Amniotic epithelial cell (primary cell): Measurements from ENCODE around the gene CMTM1.
"Not testable (repeated sequence)": the region's sequence is repeated elsewhere in the genome, so short reads cannot be mapped to it uniquely, and the experiment has no call there.

Experiments
- DNase-seq: peaks from one replicate; pipeline ENCODE4 v3.0.0-alpha.2; 2010; ENCODE audit warnings: low read depth

CMTM1 gene

DNA sequence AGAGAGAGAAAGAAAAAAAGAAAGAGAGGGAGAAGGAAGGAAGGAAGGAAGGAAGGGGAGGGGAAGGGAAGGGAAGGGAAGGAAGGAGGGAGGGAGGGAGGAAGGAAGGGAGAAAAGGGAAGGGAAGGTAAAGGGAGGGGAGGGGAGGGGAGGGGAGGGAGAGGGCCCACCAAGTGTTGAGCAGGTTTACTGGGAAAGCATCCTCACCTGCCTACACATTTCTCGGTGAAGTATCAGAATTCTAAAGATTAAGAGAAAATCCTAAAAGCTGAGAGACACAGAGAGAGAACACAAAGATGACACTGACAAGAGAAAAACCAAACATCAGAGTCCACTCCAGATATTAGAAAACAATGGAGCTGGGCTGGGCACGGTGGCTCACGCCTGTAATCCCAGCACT, 26.0 kb downstream of the CMTM1 start:
- no peak for DNase-seq

- DNase-seq = no peak
These were observed 26.6 kb downstream of the CMTM1 start for GRCh38 chr16:66592814-66593213.

DNA sequence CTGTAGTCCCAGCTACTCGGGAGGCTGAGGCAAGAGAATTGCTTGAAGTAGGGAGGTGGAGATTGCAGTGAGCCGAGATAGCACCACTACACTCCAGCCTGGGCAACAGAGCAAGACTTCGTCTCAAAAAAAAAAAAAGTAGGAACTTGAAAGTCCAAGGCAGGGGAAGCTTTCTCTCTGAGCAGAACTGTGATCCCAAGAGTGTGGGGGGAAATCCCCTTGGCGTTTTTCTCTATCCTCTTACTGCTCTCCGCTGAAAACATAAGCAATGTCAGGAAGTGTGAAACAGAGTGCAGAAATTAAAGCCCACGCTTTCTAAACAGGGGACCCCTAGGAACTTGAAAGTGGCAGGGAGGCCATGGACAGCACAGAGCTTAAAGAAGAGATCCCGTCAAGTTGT, 28.5 kb downstream of the CMTM1 start:
- no peak for DNase-seq

DNA sequence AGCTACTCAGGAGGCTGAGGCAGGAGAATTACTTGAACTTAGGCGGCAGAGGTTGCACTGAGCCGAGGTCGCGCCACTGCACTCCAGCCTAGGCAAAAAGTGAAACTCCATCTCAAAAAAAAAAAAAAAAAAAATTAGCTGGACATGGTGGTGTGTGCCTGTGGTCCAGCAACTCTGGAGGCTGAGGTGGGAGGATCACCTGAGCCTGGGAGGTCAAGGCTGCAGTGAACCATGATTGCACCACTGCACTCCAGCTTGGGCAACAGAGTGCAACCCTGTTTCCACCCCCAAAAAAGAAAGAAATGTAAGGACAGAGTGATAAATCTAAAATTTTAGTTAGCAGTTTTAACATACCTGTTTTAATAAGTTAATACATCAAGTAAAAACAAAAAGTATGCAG, 30.3 kb downstream of the CMTM1 start:
- DNase-seq = not testable (repeated sequence)

- no peak for DNase-seq
These were observed 31.0 kb downstream of the CMTM1 start for GRCh38 chr16:66596986-66597848.

DNA sequence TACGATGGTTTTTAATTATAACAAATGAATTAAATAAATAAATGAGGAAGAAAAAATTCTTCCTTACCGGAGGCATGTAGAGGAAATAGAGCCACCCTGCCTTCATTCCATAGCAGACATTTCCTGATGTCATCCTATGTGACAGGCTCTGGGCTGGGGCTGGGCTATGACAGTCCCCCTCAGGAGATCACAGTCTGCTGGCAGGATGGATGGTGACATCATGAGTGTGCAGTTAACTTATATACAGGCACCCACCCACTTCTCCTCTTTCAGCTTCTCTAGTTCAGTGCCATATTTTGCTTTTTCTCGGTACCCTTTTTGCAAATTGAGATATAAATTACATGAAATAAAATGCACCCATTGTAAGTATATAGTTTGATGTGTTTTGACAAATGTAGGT, 31.9 kb downstream of the CMTM1 start:
- no peak for DNase-seq

DNA sequence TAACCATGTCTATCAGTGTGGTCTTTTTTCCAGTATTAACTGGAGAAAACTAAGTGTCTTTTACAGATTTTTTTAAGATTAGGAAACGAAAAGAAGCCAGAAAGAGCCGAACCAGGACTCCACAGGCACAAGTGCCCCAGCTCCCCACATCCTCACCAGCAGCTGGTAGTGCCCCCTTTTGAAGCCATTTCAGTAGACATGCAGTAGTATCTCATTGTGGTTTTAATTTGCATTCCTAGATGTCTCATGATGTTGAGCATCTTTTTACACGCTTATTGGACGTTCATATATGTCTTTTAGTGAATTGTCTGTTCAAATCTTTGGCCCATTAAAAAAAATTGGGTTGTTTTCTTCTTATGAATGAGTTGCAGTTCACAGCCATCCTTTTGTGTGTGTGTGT, 33.5 kb downstream of the CMTM1 start:
- no peak for DNase-seq

- DNase-seq = no peak
These were observed 34.2 kb downstream of the CMTM1 start for GRCh38 chr16:66600477-66600876.

DNA sequence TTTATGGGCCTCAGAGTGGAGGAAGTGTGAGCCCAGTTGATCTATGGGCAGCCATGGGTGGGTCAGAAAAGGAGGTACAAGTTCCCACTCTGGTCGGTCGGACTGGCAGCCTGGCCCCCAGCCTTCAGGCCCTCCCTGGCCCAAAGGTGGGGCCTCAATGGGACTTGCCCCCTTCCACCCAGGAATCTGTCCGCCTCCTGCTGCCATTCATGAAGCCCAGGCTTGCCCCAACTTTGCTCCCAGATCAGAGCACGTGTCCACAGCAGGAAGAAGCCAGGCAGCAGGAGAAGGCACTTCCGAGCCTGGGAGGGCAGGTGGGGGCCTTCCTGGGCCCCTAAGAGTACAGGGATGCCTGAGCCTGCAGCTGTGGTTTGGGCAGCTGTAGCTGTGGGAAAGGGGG, 35.2 kb downstream of the CMTM1 start:
- DNase-seq = no peak

DNA sequence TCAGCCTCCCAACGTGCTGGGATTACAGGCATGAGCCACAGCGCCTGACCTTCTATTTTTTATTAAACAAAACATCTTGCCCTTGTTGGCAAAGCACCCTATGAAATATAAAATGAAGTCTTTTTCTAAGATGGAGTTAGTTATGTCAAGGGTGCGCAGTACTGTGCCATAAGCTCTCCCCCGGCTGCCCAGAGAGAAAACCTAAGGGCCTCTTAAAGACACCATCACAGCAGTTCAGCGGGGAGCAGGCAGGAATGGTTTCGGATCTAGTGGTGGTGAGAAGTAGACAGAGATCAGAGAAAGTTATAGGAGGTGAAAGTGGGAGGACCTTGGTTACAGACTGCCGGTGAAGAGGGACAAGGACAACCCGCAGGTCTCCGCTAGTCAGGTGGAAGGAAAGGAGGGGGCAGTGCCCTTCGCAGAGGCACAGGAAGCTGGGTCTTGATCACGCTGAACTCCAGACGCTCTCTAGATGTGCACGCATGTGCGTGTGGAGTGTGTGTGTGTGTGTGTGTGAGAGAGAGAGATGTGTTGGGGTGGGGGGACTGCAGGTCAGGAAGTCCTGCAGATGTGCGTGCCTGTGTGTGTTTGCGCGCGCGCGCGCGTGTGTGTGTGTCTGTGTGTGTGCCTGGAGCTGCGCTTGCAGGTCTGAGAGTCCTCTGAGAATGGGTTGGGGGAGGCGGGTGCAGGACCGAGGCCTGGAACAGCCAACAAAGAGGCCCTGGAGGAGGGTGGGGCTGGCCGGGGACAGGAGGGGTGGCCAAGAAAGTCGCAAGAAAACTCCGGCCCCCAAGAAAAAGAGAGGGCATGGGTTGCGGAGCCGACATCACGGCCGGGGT, 37.5 kb downstream of the CMTM1 start:
- peak; percentile 65 for DNase-seq

DNA sequence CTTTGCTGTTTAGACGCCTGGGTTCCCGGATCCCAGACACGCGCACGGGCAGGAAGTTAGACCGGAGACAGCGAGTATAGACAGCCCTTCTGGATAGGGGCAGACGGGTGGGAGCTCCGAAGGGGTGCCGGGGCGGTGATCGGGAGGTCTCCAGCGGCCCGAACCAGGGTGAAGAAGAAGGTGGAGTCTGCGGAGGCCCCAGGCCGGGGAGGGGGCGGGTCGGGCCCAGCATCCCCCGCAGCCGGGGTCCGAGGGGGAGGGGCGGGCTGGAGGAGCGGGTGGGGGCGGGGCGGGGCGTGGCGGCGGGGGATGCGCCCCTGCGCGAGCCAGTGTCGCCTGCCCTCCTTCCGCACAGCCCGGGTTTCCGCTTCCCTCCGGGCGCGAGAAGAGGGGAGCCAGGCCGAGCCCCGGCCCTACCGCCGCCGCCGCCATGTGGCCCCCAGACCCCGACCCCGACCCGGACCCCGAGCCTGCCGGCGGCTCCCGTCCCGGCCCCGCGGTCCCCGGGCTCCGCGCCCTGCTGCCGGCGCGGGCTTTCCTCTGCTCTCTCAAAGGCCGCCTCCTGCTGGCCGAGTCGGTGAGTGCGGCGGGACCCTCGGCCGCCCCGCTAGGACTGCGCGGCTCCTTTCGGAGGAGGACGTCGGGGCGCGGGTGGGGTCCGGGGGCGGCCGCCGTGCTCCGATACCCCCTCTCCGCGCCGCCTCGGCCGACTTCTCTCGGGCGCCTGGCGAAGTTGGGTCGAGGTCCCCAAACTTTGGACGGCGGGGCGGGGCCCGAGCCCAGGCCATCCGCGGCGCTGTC, 38.3 kb downstream of the CMTM1 start, which contains the start of gene CMTM3:
Gene CMTM3, plus strand, starts transcription at position 329 of the 801 bp plus-strand sequence. Its CDS starts 102 bp downstream, at position 431.
- peak; percentile 40 for DNase-seq

DNA sequence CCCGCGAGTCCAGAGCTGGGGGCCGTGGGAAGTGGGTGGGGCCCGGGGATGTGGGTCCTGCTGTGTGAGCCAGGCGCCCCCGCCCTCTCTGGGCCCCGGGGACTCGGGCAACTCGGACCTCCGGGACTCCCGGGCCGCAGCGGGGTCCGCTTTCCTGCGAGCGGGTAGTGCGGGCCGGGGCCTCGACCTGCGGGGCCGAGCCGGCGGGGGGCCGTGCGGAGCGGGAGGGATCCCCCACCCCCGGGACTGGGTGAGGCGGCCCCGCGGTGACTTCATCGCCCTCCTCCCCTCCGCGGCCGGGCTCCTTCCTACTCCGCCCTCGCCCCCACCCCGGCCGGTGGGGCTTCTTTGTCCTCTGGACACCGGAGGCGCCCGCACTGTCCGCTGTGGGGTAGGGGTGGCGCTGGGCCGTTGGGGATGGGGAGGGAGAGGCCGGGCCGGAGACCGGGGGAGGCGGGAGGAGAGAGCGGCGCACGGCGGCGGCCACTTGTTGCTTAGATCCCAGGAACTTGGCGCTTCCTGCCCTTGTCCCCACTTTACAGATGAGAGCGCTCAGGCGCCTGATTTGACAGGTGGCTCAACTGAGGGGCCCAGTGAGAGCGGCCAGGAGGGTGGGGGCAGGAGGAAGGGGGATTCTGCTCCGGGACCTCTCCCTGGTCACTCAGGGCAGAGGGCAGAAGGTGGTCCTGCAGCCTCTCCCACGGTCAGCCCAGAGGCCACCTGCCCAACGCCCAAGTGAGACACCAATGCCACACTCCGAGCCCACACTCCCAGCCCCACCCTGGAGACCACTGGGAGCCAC, 39.1 kb downstream of the CMTM1 start:
- DNase-seq = no peak

DNA sequence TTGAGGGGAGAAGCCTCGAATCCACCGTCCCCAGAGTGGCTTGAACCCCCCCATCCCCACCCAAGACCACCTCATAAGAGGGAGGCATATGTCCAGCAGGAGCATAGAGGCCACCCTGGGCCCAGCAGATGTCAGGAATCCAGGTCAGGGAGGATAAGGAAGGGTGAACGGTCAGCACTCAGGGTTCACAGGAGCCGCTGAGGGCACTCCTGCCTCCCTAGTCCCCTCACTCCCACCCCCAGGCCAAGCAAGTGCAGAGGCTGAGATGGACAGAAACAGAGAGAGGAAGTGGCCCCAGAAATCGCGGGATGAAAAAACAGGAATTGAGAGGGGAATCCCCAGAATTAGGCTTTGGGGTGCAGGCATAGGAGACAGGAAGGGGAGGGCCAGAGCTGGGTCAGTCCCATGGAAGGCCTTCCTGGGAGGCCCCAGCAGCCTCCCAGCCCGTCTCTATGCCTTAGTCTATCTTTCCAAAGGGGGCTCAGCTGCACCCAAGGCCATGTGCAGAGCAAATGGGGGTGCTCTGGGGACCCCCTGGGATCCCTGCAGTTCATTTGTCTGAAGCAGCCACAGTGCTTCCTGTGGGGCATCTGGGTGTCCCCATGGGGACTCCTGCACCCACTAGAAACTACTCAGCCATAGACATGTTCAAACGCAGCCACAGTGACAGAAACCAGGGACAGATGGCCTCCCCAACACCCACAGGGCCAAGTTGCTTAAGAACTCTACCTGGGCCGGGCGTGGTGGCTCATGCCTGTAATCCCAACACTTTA, 39.9 kb downstream of the CMTM1 start:
- DNase-seq = no peak

DNA sequence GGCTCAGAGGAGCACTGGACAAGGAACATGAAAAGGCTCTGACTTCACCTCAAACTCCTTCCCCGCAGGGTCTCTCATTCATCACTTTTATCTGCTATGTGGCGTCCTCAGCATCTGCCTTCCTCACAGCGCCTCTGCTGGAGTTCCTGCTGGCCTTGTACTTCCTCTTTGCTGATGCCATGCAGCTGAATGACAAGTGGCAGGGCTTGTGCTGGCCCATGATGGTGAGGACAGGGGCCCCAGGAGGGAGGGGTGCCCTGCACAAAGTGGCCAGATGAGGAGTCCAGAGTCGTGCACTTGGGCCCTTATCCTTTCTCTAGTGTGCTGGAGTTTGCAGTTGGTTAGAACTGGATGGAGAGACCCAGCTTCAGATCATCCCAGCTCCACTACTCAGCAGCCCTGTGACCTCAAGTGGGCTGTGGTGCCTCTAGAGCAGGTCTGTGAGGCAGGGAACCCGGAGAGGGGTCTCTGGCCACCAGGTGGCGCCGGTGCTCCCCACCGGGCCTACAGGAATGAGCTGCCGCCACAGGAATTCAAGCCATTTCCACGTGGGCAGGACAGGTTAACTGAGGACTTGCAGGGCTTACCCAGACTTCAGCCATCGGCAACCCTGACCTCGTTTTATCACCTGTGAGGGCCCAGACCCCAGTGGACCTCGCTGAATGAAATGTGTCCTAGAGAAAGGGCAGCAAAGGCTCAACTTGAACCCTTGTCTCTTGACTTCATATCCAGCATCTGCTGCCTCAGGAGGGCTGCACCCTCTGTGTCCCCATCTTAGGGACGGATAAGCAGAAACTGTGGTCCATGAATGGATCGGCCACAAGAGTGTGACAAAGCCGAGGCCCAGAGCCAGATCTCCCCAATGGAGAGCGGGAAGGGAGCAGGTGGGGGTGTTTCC, 42.3 kb downstream of the CMTM1 start:
- DNase-seq = peak; percentile 89

DNA sequence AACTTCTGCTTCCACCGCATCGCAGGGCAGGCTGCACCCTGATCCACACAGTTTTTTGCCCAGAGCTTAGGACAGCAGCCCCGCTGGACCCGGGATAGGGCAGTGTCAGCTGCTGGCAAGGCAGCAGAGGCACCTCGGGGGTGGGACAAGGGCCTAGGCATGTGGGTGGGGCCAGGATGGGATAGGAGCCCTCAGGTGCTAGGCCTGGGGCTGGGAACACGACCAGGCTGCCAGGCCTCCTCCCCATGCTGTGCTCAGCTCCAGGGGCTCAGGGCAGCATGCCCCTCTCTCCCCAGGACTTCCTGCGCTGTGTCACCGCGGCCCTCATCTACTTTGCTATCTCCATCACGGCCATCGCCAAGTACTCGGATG, 42.9 kb downstream of the CMTM1 start:
- DNase-seq = no peak

- no peak for DNase-seq
These were observed 44.0 kb downstream of the CMTM1 start for GRCh38 chr16:66610111-66610820.

DNA sequence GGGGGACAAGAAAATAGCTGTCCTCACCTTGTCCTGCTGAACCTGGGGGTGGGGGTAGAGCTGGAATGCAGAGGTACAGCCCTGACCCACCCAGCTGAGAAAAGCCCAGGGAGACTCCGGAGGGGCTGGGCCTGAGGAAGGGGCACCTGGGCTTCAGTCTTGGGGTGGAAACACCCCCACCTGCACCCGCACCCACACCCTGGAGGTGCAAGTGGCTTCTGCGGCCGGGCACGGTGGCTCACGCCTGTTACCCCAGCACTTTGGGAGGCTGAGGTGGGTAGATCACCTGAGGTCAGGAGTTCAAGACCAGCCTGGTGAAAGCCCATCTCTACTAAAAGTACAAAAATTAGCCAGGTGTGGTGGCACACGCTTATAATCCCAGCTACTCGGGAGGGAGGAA, 45.7 kb downstream of the CMTM1 start:
- DNase-seq = not testable (repeated sequence)

DNA sequence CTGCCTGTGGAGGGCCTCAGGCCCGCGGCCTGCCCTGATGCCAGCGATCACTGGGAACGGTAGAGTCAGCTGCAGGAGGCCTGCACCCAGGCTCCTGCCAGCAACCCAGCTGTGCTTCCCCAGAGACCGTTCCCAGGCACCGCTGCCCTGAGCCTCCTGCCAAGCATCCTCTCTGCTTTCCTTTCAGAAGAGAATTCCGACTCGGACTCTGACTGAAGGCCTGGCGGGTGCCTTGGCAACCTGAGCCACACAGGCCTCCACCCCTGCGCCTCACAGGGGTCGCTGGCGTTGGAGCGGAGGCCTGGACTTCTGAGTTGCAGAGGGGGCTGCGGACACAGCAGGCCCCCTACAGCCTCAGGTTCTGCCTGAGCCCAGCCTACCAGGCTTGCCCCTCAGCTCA, 46.2 kb downstream of the CMTM1 start:
- no peak for DNase-seq
